Glomerular endothelial cell (primary cell): Measurements from ENCODE around the gene TOP3B. TPM values are rescaled to one million over a fixed set of nuclear protein-coding genes. Genes with fewer than 3 reads are reported as not detected.

Experiments used
- DNase-seq: peaks from one replicate; pipeline ENCODE4 v3.0.0-alpha.2; 2011; ENCODE audit warnings: low read depth, low spot score; ENCODE audit errors: extremely low read depth
- total RNA-seq: library from RNA; depleted of rRNA; stranded (reverse); fragments of >200 nt; gene quantifications from 2 replicates; pipeline ENCODE4 v1.2.3, GENCODE V29; 2015

The TOP3B gene
- total RNA-seq, 1 donor from 2014 or later: 63.0 TPM

DNA sequence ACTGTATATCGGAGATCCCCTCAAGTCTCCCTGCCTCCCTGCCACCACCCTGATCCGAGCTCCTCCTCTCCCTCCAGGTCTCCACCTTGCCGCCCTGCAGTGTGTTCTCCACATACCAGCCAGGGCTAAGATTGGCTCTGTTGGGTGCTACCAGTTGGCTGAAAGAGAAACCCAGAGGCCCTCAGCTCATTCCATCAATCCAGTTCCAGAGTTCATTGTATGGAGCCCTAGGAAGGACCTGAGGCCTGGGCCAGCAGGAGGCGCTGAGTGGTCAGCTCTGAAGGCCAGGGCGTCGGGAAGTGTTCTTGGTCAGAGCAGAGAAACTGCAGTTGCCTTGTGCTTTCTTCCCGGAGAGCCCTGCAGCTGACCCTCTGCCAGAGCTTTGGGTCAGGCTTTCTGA lies 2.2 kb upstream of the TOP3B start:
- DNase-seq: no peak

- no peak for DNase-seq
Observed at GRCh38 chr22:21981874-21982273, 713 bp downstream of the TOP3B start.

- no peak for DNase-seq
Observed at GRCh38 chr22:21980547-21980946, 2.0 kb downstream of the TOP3B start.

DNA sequence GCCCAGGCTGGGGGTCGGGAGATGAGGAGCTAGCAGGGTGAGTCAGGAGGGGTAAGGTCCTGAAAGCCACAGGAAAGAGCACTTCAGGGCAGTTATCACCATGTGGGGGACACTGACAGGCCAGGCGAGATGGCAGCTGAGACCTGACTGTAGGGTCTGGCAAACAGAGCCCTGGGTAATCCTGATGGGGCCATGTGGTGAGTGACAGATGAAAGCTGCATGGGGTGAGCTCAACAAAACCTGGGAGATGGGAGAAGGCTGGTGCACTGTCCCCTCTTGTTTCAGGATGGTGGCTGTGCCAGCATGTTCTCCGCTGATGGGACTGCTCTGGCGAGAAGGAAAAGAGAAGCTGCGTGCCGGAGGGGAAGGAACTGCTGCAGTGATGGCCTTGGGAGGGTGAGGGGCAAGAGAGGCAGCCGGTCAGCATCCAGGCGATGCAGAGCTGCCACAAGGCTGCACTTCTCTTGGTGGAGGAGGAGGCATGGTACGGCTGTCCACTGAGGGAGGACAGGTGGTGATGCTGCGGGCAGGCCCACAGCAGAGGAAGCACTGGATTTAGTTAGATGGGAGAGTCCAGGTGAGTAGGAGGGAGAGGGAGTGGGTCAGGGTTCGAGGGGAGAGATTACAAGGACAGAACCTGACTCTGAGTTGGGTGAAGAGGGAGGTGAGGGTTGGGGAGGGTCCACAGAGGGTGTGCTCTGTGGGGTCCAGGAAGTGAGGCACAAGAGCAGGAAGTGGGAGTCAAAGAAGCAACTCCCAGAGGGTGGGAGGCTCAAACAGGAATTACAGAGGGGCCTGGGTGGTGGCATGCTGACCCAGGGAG lies 3.8 kb downstream of the TOP3B start:
- DNase-seq: no peak

DNA sequence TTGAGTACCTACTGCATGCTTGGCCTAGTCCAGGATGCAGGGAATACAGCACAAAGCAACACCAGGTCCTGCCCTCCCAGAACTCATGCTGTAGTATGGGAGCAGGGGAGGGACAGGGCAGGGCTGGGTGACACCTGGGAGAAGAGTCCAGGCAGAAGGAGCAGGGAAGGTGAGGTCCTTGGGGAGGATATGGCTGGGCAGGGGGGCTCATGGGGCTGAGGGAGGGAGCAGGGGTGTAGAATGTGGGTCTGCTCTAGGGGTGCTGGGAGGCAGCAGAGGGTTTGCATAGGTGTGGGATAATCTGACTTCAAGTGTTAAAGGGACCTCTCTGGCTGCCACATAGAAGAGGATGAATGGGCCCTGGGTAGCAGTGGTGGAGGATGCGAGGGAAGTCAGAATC lies 4.8 kb downstream of the TOP3B start:
- DNase-seq: no peak

- DNase-seq: no peak
Observed at GRCh38 chr22:21975854-21976345, 6.7 kb downstream of the TOP3B start.

GRCh38 chr22:21975273-21975672 lies 7.3 kb downstream of the TOP3B start:
- DNase-seq: no peak

- DNase-seq: no peak
Observed at GRCh38 chr22:21974058-21974649, 8.4 kb downstream of the TOP3B start.

DNA sequence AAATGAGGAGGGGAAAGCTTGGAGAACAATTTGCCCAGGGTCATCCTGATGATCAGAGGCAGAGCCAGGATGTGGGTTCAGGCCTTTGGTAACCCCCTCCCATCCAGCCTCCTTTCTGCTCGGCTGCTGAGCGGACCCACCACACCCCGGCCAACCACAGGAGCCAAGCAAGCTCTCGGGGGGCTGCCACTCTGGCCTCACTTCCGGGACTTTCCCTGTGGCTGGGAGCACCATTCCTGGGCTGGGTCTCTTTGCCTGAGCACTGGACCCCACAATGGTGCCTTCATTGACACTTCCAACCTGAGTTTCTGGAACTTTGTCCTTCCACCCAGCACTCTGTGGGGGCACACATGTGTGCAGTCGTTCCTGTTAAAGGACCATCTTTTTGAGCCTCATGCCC lies 9.8 kb downstream of the TOP3B start:
- DNase-seq: no peak

- no peak for DNase-seq
Observed at GRCh38 chr22:21972293-21972779, 10.3 kb downstream of the TOP3B start.

DNA sequence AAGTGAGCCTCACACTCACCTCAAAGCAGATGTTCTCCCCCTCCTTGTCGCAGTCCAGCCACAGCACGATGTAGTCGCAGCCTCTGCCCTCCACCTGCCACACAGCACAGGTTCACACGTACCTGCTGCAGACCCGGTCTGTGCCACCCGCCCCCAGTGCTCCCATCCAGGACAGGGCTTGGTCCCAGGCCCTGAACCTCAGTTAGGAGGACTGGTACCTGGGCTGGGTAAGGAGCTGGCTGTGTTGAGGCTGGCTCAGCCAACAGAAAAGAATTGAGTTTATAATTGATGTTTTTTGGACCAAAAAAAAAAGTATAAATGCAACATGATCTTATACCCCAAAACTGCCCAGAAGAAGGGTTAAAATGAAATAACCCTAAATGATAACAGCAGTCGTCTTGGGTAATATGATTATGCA lies 10.7 kb downstream of the TOP3B start:
- DNase-seq: no peak

DNA sequence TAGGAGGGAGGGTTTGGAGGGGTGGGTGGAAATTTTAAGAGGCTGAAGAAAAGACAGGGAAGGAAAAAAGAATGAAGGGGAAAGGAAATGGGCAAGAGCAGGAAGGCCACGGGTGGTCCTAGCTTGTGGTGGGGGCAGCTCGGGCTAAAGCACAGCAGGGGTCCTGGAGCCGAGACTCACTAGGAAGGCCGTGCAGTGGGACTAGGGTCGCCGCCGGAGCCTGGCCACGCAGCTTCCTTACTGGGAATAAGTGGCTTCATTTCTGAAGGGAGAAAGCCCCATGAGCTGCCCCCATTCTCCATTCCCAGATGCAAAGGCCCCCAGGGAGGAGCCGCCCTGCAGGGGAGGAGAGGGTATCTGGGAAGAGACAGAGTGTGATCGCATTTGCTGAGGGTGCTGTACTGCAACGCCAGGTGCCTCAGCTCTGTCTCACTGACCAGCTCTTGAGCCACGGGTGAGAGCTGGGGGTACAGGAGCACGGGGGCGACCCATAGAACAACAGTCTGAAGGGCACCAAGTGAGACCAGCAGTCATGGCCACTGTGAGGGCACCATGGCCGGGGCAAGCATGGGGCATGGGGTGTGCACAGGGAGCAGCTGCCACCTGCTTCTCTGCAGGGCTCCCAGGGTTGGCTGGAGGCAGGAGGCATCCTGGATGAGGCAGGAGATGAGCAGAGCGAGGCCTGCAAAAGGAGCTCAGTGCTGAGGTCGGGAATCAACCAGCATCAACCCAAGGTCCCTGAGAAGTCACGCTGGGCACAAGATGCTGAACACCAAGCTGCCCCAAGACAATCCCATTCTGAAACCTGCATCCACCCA lies 11.6 kb downstream of the TOP3B start:
- no peak for DNase-seq

DNA sequence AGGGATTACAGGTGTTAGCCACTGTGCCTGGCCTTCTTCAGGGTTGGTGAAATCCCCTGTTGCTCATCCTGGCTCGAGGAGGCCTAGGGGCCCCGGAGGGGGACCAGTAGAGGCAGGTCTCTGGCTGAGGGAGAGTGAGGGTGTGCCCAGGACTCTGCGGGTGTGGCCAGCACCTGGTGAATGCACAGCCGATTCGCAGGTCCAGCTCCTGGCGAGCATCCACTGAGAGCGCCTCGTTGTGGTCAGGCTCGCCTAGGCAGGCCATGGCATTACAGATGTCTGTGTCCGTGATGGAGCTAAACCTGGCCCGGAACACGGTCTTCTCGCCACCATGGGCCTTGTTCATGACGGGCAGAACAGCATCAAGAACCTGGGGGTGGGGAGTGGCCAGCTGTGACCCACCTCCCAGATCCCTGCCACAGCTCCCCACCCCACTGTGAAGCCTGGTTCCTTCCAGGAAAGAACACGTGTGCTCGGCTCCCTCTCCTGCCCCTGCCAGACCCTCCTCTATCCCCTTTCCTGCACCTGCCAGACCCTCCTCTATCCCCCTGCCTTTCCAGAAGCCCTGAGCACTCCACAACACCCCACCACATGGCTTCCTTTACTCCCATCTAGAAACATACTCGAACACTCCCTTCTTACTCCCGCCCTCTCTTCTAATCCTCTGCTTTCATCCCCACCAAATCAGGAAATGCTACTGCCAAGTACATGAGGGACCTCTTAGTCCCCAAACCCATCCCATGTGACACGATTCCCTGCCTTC lies 12.4 kb downstream of the TOP3B start:
- no peak for DNase-seq

- DNase-seq: no peak
Observed at GRCh38 chr22:21968452-21969129, 14.0 kb downstream of the TOP3B start.

DNA sequence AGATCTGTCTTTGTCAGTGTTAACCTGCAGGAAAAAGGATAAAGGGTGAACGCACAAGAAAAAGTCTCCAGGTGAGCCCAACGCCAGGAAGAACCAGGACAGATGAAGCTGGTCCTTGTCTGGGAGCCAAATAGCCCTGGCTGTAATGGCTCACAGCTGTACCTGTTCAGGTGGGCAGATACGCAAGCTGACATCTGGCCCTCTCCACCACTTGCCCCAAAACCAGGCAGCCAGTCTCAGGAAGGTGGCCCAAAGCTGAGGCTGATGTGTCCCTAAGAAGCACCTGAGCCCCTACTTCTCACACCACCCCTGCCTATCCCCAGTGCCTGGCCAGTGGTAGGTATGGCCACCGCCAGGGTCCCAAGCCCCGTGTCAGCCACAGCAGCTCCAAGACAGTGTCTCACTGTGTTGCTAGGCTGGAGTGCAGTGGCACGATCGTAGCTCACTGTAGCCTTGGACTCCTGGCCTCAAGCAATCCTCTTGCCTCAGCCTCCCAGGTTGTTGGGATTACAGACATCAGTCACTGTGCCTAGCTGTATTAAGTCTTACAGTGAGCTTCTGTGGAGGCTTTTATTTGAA lies 14.8 kb downstream of the TOP3B start:
- DNase-seq: no peak

- no peak for DNase-seq
Observed at GRCh38 chr22:21966643-21967516, 15.7 kb downstream of the TOP3B start.

- DNase-seq: no peak
Observed at GRCh38 chr22:21965762-21966288, 16.8 kb downstream of the TOP3B start.

DNA sequence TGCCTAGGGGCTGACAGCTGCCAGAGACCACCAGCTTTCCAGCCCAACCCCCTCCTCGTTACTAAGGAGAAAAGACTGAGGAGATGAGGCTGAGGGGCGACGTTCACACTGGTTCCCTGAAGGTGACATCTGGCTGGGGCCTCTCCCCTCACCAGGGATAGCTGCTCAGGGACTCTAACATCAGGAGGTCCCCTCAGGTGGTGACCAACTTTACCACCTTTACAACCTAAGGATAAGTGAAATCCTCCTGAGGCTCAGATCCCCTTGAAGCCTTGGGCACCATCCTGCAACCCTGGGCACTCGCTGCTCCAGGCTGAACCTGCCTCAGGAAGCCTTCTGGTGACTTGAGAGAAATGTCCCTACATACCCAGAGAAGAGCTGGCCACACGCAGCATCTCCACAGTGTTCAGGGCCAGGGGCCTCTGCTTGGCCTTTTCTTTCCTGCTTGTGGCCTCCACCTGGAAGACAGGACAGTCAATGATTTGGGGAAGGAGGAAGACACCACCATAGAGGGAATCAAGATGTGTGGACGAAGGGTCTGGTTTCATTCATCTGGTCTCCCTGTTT lies 17.6 kb downstream of the TOP3B start:
- DNase-seq: no peak
